ENCODE data around the gene MBLAC2. TPM values are rescaled to one million over a fixed set of nuclear protein-coding genes. Genes with fewer than 3 reads are reported as not detected.

The MBLAC2 gene
- total and polyA plus RNA-seq, 2 donors: 3.0 to 4.8 TPM

Other genes starting within 250 kb of the MBLAC2 start
- gene CETN3, start 65.0 kb downstream of the MBLAC2 start, total RNA-seq: 54.6 TPM
- 35.3 TPM for gene CETN3, start 65.0 kb downstream of the MBLAC2 start, polyA plus RNA-seq
- 3.3 TPM for gene POLR3G, start 93 bp upstream of the MBLAC2 start, total RNA-seq
- gene POLR3G, start 93 bp upstream of the MBLAC2 start, polyA plus RNA-seq: 1.7 TPM
- 12.5 TPM for gene LYSMD3, start 54.8 kb upstream of the MBLAC2 start, total RNA-seq
- 13.5 TPM for gene LYSMD3, start 54.8 kb upstream of the MBLAC2 start, polyA plus RNA-seq
- gene ADGRV1, start 84.0 kb upstream of the MBLAC2 start, total RNA-seq: 2.2 TPM
- gene ADGRV1, start 84.0 kb upstream of the MBLAC2 start, polyA plus RNA-seq: 5.1 TPM